T-helper 2 cell (primary cell): ENCODE measurements around the gene PACS1.
A peak's percentile ranks its signal among the peaks of the same experiment; 100 is the strongest.
"Not testable (repeated sequence)": the region's sequence is repeated elsewhere in the genome, so short reads cannot be mapped to it uniquely, and the experiment has no call there.

Source experiments
- DNase-seq, 5 experiments: peaks; one replicate each; pipeline versions ENCODE4 v3.0.0 to v3.0.0-alpha.2; 2012 to 2022
- total RNA-seq, 2 donors: gene quantifications; one replicate each; lab custom pipeline; 2026; lab: John Stamatoyannopoulos, UW

The PACS1 gene
- 127 to 137 reads per million in 2 donors for total RNA-seq

DNA sequence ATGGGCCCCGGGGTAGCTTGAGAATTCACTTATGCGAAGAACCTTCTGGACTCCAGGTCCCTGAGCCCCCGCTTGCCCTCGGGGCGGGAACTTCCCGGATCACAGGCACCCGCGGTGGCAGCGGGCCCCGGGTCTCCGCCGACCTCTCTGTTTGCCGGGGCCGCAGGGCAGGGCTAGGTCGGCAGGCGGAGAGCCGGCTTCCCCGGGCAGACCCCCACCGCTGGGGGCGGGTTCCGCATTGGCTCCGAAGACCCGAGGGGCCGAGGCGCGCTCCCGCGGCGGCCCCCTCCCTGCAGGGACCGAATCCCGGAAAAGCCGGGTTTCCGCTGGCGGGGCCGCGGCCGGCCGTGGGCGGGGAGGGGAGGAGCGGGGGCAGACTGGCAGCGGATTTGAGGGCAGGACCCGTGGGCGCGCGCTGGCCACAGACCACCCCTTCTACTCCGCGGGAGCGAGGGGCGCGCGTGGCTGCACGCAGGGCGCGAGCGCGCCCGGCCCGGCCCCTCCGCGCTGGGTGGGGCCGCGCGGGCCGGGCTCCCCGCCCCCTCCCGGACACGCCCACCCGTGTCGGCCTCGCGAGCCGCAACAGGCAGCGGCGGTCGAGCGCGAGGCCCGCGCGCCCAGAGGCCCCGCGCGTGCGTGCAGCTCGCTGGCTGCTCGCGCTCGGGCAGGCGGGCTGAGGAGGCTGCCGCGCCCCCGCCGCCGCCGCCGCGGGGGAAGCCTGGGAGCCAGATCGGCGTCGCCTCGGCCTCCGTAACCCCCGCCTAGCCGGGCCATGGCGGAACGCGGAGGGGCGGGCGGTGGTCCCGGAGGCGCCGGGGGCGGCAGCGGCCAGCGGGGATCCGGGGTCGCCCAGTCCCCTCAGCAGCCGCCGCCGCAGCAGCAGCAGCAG is at the start of gene PACS1:
Gene PACS1 (plus strand): TSS at position 558 of the 889 bp plus-strand sequence. CDS start 215 bp downstream, at position 773.
- peak; percentile 50 to 89 (median 70) for DNase-seq

GRCh38 chr11:66020618-66021357 is 49.3 kb upstream of the PACS1 start:
- DNase-seq: no peak

GRCh38 chr11:66022401-66023185 is 47.5 kb upstream of the PACS1 start:
- peak; percentile 49 to 78 (median 66) for DNase-seq

- not testable (repeated sequence) for DNase-seq
Observed at GRCh38 chr11:66023186-66023440, 47.0 kb upstream of the PACS1 start.

GRCh38 chr11:66026017-66026529 is 44.0 kb upstream of the PACS1 start, which contains the start of gene CATSPER1:
CATSPER1 (minus strand) TSS chr11:66026479; CDS start chr11:66026379, 100 bp downstream.
- no peak for DNase-seq

DNA sequence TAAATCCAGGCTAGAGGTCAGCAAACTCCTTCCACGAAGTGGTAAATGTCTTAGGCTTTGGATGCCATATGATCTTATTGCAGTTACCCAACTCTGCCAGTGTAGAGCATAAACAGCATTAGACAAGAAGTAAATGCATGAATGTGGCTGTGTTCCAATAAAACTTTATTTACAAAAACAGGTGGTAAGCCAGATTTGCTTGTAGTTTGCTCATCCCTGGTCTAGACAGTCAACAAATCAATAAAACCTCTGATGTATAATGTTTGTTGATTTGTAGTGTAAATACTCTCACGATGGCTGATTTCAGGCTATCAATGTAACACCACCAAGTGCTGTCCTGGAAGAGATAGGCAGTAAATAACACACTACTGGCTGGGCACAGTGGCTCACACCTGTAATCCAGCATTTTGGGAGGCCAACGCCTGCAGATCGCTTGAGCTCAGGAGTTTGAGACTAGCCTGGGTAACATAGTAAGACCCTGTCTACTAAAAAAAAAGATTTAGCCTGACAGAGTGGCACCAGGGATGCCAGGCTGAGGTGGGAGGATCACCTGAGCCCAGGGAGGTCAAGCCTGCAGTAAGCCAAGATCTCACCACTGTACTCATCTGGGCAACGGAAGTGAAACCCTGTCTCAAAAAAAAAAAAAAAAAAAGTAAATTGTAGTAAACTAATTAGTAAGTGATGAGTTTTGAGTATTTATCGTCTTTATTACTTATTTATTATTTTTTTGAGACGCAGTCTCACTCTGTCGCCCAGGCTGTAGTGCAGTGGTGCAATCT is 36.9 kb upstream of the PACS1 start:
- DNase-seq: no peak

GRCh38 chr11:66035653-66036333 is 34.3 kb upstream of the PACS1 start:
- no peak for DNase-seq

- DNase-seq: no peak
Observed at GRCh38 chr11:66036334-66036710, 33.8 kb upstream of the PACS1 start.

DNA sequence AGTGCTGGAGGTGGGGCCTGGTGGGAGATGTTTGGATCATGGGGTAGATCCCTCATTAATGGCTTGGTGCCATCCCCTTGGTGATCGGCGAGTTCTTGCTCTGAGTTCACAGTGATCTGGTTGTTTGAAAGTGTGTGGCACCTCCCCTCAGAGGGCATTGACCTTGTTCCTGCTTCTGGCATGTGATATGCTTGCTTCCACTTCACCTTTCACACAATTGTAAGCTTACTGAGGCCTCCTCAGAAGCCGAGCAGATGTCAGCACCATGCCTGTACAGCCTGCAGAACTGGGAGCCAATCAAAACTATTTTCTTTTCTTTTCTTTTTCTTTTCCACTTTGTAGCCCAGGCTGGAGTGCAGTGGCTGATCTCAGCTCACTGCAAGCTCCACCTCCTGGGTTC is 32.7 kb upstream of the PACS1 start:
- DNase-seq: no peak

- DNase-seq: no peak
Observed at GRCh38 chr11:66039765-66040164, 30.3 kb upstream of the PACS1 start.

DNA sequence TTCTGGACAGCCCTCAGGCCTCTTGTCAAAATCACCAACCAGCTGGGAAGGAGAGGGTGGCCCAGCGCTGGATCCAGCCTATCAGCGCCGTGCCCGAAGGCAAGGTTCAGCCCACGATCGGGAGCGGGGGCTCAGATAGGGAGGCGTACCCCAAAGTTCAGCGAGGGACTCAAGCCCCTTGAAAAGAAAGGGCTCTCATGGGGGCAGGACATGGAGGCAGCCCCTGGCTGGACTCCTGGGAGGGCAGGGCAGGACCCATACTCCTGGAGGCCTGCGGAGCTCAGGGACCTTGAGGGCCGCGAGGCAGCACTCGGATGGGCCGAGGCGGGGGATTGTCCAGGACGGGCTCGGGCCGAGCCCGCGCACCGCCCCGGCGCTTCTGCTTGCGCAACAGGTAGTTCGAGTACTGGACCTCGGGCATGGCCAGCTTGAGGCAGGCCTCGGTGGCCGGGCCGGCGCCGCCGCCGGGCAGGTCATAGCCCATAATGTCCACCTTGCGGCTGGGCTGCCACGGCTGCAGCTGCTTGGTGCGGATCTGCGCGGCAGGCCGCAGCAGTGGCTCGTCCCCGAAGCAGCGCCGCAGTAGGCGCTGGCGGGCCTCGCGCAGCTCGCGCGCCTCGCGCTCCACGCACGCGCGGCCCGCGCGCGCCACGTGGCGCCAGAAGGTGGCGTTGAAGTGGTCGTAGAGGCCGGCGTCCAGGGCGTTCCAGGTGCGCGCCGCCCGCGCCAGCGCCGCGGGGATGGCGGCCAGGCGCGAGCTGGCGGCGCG is 27.7 kb upstream of the PACS1 start:
- no peak for DNase-seq

DNA sequence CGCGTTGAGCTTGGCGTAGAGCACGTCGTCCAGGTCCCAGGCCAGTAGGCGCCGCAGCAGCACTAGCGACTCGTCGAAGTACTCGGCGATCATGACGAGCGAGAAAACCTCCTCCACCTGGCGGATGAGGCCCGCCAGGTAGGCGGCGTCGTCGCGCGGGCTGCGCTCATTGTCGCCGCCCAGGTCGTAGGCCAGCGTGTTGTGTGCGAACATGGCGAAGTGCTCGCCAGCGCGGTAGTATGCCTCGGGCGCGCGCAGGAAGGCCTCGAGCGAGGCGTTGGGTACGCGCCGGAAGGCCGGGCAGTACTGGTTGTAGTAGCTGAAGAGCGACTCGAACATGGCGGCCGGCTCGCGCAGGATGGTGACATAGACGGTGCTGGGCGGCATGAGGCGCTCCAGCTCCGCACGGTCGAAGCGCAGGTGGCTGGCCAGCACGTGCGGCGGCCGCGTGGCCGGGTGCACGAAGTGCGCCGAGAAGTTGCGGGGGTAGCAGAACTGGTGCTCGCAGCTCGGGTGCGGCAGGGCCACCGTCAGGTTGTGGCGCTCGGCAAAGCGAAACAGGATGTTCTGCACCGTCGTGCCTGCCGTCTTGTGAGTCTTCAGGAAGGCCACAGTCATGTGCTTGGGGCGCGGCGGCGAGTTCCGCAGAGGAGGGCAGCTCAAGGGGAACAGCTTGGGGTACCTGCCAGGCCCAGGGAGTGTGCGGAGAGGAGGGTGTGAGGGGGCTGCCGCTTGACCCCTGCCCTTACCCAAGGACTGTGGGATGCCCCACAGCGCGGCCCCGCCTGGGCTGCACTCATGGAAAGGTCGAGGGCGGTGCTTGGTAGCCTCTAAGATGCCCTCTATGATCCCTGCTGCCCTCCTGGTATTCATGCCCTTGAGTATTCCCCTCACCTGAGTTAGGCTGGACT is 26.8 kb upstream of the PACS1 start:
- no peak for DNase-seq

DNA sequence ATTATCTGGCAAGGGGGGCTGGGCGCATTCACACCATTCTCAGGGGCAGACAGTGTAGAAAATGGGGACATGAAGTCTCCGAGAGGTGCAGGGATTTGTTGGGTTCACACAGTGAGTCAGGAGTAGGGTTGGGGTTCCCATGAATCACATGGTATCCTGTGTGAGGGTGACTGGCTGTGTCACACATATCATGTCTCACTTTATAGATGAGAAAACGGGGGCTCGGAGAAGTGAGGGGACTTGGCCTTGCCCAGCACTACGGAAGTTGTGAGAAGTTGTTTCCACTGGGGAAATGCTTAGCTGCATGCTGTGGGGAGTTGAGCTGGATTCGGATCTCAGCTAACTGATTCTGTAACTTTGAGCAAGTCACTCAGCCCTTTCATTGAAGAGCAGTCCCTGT is 25.3 kb upstream of the PACS1 start:
- DNase-seq: no peak

DNA sequence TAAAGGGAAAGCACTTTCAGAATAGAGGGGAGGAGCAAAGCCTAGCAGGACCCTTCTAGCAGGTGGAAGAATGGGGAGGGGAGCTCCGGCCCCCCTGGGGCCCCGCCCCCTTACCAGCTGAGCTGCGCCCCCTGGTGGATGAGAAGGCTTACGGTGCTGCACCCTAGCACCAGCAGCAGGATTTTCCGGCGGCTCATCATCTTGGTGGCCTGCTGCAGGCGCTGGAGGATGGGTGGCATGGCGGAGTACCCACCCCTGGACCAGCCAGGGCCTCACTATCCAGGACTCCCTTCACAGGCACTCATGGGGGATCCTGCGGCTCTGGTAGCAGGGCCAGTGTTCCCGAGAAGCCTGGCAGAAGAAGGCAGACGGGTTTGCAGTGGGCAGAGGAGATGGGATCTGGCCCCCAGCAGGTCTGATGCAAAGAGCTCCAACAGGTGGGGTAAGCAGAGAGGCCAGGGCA is 24.9 kb upstream of the PACS1 start:
- DNase-seq: peak; percentile 66 to 83 (median 74)

GRCh38 chr11:66046901-66047300 is 23.2 kb upstream of the PACS1 start:
- no peak for DNase-seq

GRCh38 chr11:66047541-66048365 is 22.3 kb upstream of the PACS1 start:
- DNase-seq: no peak

DNA sequence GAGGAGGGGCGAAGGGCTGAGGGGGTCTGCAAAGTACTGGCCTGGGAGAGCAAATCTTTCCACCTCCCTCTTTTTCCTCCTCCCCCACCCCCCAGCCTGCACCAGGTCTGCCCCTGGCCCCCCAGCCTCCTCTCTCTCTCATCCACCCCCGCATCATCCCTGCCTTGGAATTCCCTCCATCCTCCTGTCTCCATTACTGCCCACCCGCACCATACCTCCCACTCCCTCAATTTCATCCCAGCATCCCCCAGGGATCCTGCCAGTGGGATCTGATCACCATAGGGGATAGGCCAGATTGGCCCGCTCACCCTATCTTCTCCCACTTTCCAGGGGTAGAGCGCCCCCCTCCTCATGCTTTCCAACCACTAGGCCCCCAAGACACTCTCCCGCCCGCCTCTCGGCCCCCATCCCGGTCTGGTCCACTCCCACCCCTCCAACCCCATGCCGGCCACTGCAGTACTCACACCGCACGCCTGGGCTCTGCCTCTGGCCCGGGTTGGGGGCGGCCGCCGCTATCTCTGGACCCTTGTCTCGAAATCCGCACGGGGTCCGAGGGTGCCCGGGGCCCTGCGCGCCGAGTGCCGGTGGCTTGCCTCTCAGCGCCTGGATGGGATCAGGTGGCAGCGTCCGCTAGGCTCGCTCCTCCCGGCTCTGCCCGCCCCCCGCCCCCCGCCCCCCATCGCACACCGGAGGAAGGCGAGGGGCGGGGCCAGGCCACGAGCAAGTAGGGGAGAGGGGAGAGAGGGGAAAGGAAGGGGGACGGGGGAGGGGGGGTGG is 21.3 kb upstream of the PACS1 start, which contains the start of gene GAL3ST3:
Gene GAL3ST3 (minus strand): TSS at position 615 of the 777 bp plus-strand sequence. CDS start 3,746 bp downstream, outside the sequence.
- DNase-seq: no peak
